ENCODE data around the gene LDAH.

Gene LDAH

GRCh38 chr2:20781656-20782265, 41.1 kb downstream of the LDAH start:
- TF ChIP-seq CTCF (conservative IDR thresholded peaks at IDR 0.05) (peak; percentile 88), ZFX (IDR thresholded peaks at IDR 0.05) (no peak)
- H3K27ac ChIP-seq, result no peak overlapping the region

- no peak overlapping the region for H3K27ac ChIP-seq
- TF ChIP-seq ZFX (IDR thresholded peaks at IDR 0.05), result no peak
- TF ChIP-seq CTCF (conservative IDR thresholded peaks at IDR 0.05), result no peak
Observed at GRCh38 chr2:20771299-20771698, 51.6 kb downstream of the LDAH start.

GRCh38 chr2:20766798-20767644, 55.9 kb downstream of the LDAH start:
- TF ChIP-seq CTCF (conservative IDR thresholded peaks at IDR 0.05), result no peak
- TF ChIP-seq ZFX (IDR thresholded peaks at IDR 0.05), result no peak
- no peak overlapping the region for H3K27ac ChIP-seq

- no peak for TF ChIP-seq ZFX (IDR thresholded peaks at IDR 0.05)
- TF ChIP-seq CTCF (conservative IDR thresholded peaks at IDR 0.05), result no peak
- H3K27ac ChIP-seq, result no peak overlapping the region
Observed at GRCh38 chr2:20766213-20766612, 56.7 kb downstream of the LDAH start.

- H3K27ac ChIP-seq, result no peak overlapping the region
- TF ChIP-seq ZFX (IDR thresholded peaks at IDR 0.05), result no peak
- no peak for TF ChIP-seq CTCF (conservative IDR thresholded peaks at IDR 0.05)
Observed at GRCh38 chr2:20762945-20763683, 59.8 kb downstream of the LDAH start.

- no peak for TF ChIP-seq ZFX (IDR thresholded peaks at IDR 0.05)
- no peak overlapping the region for H3K27ac ChIP-seq
Observed at GRCh38 chr2:20759487-20759886, 63.4 kb downstream of the LDAH start.

- no peak overlapping the region for H3K27ac ChIP-seq
- no peak for TF ChIP-seq CTCF (conservative IDR thresholded peaks at IDR 0.05)
- no peak for TF ChIP-seq ZFX (IDR thresholded peaks at IDR 0.05)
Observed at GRCh38 chr2:20758997-20759396, 63.9 kb downstream of the LDAH start.
